ENCODE results near the gene WNK2. TPM values are rescaled to one million over a fixed set of nuclear protein-coding genes. Genes with fewer than 3 reads are reported as not detected.

WNK2 gene
- total RNA-seq, 1 donor from 2014 or later: 336 TPM

- peaks cover 14% of the 10 kb centered on the region for H3K27me3 Mint-ChIP-seq (ENCODE audit: unreplicated experiment)
- H3K4me3 Mint-ChIP-seq (ENCODE audit: unreplicated experiment): peak overlapping the region; percentile 92
- H3K27ac Mint-ChIP-seq (ENCODE audit: unreplicated experiment): peak overlapping the region; percentile 22
- TF ChIP-seq, protein P1, sequence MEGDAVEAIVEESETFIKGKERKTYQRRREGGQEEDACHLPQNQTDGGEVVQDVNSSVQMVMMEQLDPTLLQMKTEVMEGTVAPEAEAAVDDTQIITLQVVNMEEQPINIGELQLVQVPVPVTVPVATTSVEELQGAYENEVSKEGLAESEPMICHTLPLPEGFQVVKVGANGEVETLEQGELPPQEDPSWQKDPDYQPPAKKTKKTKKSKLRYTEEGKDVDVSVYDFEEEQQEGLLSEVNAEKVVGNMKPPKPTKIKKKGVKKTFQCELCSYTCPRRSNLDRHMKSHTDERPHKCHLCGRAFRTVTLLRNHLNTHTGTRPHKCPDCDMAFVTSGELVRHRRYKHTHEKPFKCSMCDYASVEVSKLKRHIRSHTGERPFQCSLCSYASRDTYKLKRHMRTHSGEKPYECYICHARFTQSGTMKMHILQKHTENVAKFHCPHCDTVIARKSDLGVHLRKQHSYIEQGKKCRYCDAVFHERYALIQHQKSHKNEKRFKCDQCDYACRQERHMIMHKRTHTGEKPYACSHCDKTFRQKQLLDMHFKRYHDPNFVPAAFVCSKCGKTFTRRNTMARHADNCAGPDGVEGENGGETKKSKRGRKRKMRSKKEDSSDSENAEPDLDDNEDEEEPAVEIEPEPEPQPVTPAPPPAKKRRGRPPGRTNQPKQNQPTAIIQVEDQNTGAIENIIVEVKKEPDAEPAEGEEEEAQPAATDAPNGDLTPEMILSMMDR (IDR thresholded peaks at IDR 0.05; ENCODE audit: partially characterized antibody, unreplicated experiment): no peak
- peaks cover 42% of the 10 kb centered on the region for H3K4me1 Mint-ChIP-seq (ENCODE audit: low read depth, unreplicated experiment)
- H3K36me3 Mint-ChIP-seq (ENCODE audit: unreplicated experiment): no peaks in the 10 kb centered on the region
- peaks cover 12% of the 10 kb centered on the region for H3K9me3 Mint-ChIP-seq (ENCODE audit: unreplicated experiment)
- peak; percentile 14 for DNase-seq
These were observed 4.8 kb downstream of the WNK2 start for GRCh38 chr9:93188426-93189368.

- H3K9me3 Mint-ChIP-seq (ENCODE audit: unreplicated experiment): peaks cover 12% of the 10 kb centered on the region
- H3K27me3 Mint-ChIP-seq (ENCODE audit: unreplicated experiment): peaks cover 14% of the 10 kb centered on the region
- H3K4me3 Mint-ChIP-seq (ENCODE audit: unreplicated experiment): peak overlapping the region; percentile 67
- peak overlapping the region; percentile 22 for H3K27ac Mint-ChIP-seq (ENCODE audit: unreplicated experiment)
- no peaks in the 10 kb centered on the region for H3K36me3 Mint-ChIP-seq (ENCODE audit: unreplicated experiment)
- DNase-seq: no peak
- H3K4me1 Mint-ChIP-seq (ENCODE audit: low read depth, unreplicated experiment): peaks cover 51% of the 10 kb centered on the region
- TF ChIP-seq, protein P1 (IDR thresholded peaks at IDR 0.05; ENCODE audit: partially characterized antibody, unreplicated experiment): no peak
These were observed 5.6 kb downstream of the WNK2 start for GRCh38 chr9:93189369-93190132.

- H3K4me1 Mint-ChIP-seq (ENCODE audit: low read depth, unreplicated experiment): peaks cover 56% of the 10 kb centered on the region
- H3K36me3 Mint-ChIP-seq (ENCODE audit: unreplicated experiment): no peaks in the 10 kb centered on the region
- DNase-seq: no peak
- H3K27me3 Mint-ChIP-seq (ENCODE audit: unreplicated experiment): peaks cover 14% of the 10 kb centered on the region
- no peak overlapping the region for H3K4me3 Mint-ChIP-seq (ENCODE audit: unreplicated experiment)
- TF ChIP-seq, protein P1 (IDR thresholded peaks at IDR 0.05; ENCODE audit: partially characterized antibody, unreplicated experiment): no peak
- H3K27ac Mint-ChIP-seq (ENCODE audit: unreplicated experiment): no peak overlapping the region
- peaks cover 12% of the 10 kb centered on the region for H3K9me3 Mint-ChIP-seq (ENCODE audit: unreplicated experiment)
These were observed 6.2 kb downstream of the WNK2 start for GRCh38 chr9:93190133-93190525.

- TF ChIP-seq, protein P1 (IDR thresholded peaks at IDR 0.05; ENCODE audit: partially characterized antibody, unreplicated experiment): no peak
- H3K27ac Mint-ChIP-seq (ENCODE audit: unreplicated experiment): no peak overlapping the region
- no peak for DNase-seq
- peaks cover 9% of the 10 kb centered on the region for H3K9me3 Mint-ChIP-seq (ENCODE audit: unreplicated experiment)
- no peak overlapping the region for H3K4me3 Mint-ChIP-seq (ENCODE audit: unreplicated experiment)
- peaks cover 10% of the 10 kb centered on the region for H3K27me3 Mint-ChIP-seq (ENCODE audit: unreplicated experiment)
- H3K4me1 Mint-ChIP-seq (ENCODE audit: low read depth, unreplicated experiment): peaks cover 58% of the 10 kb centered on the region
- no peaks in the 10 kb centered on the region for H3K36me3 Mint-ChIP-seq (ENCODE audit: unreplicated experiment)
These were observed 6.9 kb downstream of the WNK2 start for GRCh38 chr9:93190656-93191353.
